Adrenal gland (tissue), 5 donors: ENCODE results near the gene DBET.
"Not testable (repeated sequence)": the region's sequence is repeated elsewhere in the genome, so short reads cannot be mapped to it uniquely, and the experiment has no call there.

ENCODE experiments used
- CTCF ChIP-seq, 6 experiments: fragments of 450-650 bp in 4 of 6; fragments of 200-600 bp in 2 of 6; sonication (generic) in 1 of 6; IDR thresholded peaks; 1 replicate in 5 of 6; 2 replicates in 1 of 6; pipeline versions ENCODE4 v1.5.1 to v1.8.0; 2016 to 2021; ENCODE audit warnings: antibody characterized with exemption in 6 of 6, mild to moderate bottlenecking in 2 of 6, moderate library complexity in 1 of 6
- POLR2A ChIP-seq, 2 donors: fragments of 450-650 bp; IDR thresholded peaks; one replicate each; pipeline ENCODE4 v1.6.1; 2017; ENCODE audit warnings: antibody characterized with exemption in 2 of 2, mild to moderate bottlenecking in 2 of 2, moderate library complexity in 1 of 2
- donor health status: DM: no; HTN: no; CAD: no.

- not testable (repeated sequence) for TF ChIP-seq CTCF, POLR2A (IDR thresholded peaks at IDR 0.05)
Observed at GRCh38 chr4:190047627-190048026, 16.7 kb upstream of the DBET start.
